NCI-H69 (cell line): ENCODE results near the gene EGFLAM.

Source experiments
- DNase-seq: peaks from one replicate; lab custom pipeline; 2025; lab: John Stamatoyannopoulos, UW

The EGFLAM gene

DNA sequence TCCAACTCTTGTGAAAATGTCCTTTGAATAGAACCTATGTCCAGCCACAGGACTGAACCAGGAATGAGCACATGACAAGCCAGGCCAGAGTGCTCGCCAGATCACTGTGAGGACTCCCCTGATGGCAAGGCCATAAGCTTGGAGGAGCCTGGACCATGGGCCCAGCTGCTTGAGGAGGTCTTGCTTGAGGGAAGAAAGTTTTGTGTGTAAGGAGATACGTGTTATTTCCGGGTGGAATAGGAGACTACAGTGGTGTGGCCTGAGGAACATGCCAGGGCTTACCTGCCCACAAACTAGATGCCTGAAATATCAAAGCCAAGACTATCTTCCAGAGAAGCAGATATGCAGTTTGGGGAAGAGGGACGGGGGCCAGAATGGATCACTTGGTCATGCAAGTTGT is 213.3 kb downstream of the EGFLAM start:
- no peak for DNase-seq

DNA sequence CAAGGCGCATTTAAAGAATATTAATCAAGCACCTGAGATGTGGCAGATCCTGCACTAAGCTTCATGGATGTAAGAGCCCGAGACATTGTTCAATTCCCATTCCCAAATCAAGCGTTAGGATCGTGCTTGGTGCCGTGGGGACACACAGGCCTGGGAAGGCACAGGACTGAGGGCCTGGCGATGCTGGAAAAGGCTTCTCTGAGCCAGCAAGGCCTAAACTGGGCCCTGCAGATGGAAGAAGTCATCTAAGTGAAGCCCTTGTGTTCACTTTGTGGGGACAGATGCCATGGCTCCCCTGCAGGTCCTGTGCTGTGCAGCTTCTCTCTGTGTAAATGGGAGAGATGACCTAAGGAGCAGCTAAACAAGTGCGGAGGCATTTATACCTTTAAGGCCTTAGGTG is 214.2 kb downstream of the EGFLAM start:
- DNase-seq = no peak

DNA sequence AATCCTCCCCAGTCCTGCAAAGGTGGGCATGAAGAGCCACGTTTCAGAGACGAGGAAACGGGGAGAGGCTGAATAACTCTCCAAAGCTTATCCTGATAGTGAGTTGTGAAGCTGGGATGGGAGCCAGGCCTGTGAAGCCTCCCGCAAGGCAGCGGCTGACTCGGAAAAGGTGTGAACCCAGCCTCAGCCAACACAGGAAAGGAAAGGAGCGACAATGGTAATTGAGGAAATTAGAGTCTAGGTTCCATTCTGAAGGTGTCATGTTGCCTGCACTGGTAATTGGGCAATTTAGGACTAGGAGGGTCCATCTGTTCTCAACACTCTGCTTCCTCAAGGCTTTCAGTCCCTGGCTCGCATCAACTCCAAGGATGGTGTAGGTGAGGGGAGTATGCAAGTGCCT is 214.6 kb downstream of the EGFLAM start:
- peak; percentile 67 for DNase-seq

DNA sequence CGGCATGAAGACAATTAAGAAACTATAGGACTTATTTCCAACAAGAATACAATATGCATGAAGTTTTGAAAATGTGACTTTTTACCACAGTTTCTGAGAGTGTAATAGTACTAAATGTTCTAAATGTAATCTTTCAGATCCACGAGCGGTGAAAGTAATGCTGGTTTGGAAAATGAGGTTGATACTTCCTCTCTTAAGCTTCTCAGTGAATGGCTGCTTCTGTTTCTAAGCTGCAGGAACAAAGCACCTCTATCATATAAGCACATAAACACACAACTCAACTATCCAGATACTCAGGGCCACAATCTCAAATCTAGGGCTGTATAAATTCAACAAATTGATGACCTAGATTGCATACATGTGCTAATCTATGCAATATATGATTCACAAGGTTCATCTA is 219.8 kb downstream of the EGFLAM start:
- no peak for DNase-seq

DNA sequence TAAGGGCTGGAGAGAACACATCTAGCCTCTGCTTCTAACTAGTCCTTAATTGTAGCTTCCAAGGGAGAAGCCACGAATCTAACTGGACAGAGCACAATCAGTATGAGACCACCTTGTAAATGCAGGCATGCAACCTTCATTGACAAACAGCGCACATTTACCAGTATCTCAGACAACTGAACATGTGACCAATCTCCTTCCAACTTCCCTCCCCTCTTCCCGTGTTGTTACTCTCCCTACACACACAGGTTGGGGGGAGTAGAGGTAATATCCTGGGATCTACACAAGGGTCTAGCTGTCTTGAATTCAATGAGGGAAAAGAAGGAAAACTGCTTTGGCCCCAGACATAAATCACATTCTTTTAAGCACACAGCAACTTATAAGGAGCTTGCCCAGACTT is 220.5 kb downstream of the EGFLAM start:
- peak; percentile 15 for DNase-seq

DNA sequence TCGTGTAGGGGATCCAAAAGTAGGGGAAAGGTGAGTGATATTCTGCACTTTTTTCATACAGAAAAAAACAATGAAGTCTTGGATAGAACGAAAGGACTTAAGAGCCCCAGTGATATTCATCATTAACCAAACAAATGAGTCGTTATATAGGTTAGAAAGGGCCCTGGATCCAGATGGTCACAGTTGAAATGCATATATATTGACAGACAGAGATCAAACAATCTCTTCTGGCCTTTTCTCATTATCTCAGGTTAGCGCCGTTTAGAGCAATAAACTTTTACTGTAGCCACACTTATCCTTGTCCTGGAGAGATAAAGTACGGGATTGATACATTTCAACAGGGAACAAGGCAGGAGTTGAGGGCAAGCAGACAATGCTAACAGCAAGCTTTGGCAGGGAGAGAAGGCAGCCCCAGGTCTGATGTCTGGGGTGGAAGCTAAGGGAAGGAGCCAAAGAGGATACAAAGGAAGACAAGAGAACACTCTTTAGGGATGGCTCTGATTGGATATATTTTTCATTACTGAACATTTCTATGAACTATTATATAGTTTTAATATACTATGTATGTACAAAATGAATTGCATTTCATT is 221.1 kb downstream of the EGFLAM start:
- peak; percentile 22 for DNase-seq

DNA sequence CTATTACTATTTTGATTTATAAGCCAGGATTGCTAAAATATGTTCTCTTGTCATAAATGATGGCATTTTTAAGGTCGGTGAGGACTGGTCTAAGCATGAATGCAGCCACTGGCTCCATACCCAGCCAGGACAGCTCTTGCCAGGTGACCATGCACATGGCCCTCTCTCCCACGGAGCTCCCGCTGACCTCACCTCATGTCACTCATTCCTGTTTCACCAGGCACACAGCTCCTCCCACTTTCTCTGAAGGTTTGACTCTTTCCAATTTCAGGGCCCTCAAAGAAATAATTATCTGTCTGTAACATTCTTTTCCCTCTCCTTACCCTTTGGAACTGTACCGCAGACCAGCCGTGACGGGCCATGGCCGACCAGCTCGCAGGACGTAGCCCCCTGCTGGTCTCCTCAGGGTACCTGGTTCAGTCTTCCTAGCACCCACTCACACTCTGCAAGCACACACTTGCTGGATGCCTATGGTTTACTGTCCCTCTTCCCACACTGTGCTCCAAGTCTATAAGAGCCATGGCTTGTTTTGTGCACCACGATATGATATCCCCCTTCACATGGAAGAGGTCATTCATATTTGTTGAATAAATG is 225.5 kb downstream of the EGFLAM start:
- DNase-seq = no peak

DNA sequence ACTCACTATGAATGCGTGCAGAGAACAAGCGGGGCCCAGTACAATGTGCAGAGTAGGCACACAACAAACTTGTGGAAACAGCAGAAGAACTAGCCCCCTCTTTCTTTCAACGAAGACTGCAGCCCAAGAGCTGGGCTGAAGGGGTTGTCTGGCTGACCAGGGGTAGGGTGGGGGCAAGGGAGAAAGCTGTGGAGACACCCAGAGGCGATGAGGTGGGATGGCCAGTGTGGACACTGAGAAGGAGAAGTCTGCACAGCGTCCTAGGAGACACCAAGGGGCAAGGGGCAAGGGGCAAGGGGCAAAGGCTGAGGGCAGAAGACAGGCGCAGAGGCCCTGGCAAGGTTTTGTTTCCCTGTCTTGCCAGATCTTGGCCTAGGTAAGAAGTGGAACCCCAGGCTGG is 235.8 kb downstream of the EGFLAM start:
- no peak for DNase-seq

DNA sequence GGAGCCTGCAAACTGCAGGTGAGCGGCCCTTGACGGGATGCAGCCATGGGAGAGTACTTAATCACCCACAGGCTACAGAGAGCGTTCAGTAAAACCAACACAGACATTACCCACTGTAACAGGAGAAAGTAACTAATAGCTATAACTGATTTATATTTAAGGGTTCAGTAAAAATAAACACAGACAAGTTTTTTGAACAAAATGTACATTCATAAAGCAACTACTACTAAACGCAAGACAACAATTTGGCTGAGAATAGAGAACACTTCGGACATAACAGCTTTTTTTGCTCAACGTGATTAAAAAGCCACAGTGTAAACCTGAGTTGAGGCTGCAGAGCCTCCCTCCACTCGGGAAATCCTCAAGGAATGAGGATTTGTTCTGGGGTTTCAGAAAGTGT is 236.4 kb downstream of the EGFLAM start:
- DNase-seq = no peak

DNA sequence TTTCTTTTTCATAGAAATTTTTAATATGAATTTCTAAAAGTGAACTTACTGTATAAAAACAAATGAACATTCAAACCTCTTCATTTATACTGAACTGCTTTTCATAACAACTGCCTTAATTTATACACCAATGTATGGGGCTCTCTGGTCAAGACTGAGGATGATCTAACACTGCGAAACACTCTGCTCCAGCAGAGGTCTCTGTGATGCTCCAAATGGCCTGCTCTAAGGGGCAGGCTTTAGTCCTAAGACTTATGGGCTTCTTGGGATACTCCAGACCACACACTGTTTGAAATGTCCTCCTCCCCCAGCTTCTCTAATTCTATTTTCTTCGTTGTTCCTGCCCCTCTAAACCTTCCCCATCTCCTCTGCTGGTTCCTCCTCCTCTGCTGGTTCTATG is 239.6 kb downstream of the EGFLAM start:
- no peak for DNase-seq

DNA sequence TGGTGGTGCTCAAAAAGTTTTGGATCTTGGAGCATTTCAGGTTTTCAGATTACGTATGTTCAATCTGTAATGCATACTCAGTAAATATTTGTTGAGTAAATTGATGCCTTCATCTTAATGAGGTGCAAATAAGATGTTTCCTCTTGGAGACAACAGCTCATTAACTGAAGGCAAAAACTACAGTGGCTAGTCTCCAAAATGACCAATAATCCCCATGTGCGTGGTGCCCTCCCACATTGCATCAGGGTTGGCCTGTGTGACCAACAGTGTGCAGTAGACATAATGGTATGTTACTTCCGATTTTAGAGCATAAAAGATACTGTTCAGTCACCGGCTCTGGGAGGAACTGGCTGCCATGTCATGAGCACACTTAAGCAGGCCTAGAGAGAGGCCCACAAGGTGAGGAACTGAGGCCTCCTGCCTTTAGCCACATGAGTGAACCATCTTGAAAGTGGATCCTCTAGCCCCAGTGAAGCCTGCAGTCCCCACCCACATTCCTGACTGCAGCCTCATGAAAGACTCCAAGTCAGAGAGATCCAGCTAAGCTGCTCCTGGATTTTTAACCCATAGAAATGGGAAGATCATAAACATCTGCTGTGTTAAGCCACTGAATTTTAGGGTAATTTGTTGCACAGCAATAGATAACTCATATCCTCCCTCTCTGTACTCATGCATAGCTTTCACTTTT is 242.4 kb downstream of the EGFLAM start:
- peak; percentile 15 for DNase-seq

DNA sequence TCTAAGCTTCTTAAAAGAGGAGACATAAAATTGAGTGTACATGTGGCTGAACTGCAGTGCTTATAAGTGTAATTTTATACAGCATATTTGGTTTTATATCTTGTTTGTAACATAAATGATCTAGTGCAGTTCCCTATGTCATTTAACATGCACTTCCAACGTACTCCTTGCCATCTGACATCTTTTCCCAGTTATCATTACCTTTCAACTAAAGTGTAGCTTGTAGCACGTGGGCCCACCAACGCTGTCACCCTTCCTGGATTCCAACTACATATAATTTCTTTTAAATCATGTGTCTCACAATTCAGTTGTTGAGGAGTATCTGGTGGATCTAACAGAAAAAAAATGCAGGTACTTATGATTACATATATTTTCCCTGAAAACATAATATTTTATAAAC is 247.9 kb downstream of the EGFLAM start:
- DNase-seq = no peak

DNA sequence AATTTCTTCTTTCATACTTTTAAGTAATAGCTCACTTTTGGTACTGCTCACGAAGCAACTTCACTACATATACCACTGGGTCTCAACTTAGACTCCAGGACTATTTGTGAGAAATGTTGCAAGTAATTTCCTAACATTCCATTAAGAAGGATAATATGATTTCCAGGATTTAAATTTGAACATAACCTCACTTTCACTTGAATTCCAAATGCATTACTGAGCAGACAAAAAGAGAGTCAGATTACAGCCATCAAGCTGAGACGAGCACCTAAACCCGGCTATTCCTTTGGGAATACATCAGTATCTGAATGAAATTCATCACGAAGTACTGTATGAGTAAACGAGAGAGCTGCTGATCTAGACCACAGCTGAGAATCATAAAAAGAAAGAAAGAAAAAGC is 250.8 kb downstream of the EGFLAM start:
- no peak for DNase-seq
